HG03039 (cell line): ENCODE results near the gene CHN2.
"Not testable (repeated sequence)": the region's sequence is repeated elsewhere in the genome, so short reads cannot be mapped to it uniquely, and the experiment has no call there.

ENCODE experiments used
- ATAC-seq: cut with Tn5 transposase; IDR thresholded peaks from one replicate; pipeline ENCODE4 v1.9.1; 2021; ENCODE audit warnings: mild to moderate bottlenecking, moderate library complexity; ENCODE audit not compliant: unreplicated experiment

The CHN2 gene

DNA sequence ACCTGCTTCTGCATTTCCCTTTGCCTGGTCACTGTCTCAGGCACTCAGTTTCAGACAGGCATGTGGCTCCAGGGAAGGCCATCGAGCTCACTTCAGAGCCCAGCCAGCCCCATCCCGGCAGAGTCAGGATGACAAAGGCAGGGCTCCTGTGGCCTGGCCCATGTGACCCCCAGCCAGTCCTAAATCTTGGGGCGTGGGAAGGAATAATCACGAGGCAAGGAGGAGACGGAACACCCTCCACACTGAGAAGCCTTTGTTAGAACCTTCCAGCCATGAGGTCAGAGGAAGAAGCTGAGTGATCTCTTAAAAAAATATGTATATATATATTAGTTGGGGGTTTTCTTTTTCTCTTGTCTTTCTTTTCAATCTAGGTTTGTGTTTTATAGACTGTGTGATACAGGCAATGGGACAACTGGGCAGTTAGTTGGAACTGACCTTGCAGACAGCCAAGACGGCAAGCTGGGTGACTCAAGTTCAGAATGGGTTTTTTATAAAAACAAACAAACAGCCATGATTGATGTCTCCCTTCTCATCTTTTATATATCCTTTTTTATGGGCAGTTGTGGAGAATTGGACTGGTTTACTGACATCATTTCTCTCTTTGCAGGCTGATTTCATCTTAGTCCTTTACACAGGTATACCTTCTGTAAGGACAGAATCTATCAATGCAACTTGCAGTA is 60.8 kb downstream of the CHN2 start:
- ATAC-seq = no peak

GRCh38 chr7:29255906-29256692 is 61.5 kb downstream of the CHN2 start:
- no peak for ATAC-seq

GRCh38 chr7:29256693-29257002 is 62.1 kb downstream of the CHN2 start:
- no peak for ATAC-seq

DNA sequence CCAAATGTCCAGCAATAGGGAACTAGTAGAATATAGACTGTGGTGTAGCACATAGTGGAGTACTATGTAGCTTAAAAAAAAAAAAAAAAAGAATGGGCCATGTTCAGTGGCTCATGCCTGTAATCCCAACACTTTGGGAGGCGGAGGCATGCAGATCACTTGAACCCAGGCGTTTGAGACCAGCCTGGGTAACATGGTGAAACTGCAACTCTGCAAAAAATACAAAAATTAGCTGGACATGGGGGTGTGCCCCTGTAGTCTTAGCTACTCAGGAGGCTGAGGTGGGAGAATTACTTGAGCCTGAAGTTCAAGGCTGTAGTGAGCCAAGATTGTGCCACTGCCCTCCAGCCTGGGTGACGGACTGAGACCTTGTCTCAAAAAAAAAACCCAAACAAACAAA is 64.4 kb downstream of the CHN2 start:
- ATAC-seq = no peak

DNA sequence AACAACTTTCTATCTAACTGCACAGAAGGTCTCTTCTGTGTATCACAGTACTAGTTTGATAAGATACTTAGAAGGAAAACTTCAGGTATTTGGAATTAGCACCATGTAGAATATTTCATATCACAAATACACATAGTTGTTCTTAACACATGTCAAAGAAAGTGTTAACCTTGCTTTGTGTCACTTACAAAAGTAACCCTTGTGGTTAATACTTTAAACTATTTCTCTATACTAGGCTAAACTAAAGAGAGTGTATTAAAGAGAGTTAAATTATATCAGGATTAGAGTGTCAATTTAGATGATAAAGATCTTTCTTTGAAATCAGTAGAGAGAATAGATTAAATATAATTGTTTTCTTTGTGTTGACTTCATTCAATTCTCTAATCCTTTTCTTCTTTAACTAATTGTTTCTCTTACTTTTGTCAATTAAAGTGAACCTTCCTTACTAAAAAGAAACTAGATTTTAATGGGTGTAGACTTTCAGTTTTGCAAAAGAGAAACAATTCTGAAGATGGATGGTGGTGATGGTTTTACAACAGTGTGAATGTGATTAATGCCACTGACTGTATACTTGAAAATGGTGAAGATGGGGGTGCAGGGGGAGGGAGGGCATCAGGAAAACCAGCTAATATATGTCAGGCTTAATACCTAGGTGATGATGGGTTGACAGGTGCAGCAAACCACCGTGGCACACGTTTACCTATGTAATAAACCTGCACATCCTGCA is 67.8 kb downstream of the CHN2 start:
- ATAC-seq = no peak

DNA sequence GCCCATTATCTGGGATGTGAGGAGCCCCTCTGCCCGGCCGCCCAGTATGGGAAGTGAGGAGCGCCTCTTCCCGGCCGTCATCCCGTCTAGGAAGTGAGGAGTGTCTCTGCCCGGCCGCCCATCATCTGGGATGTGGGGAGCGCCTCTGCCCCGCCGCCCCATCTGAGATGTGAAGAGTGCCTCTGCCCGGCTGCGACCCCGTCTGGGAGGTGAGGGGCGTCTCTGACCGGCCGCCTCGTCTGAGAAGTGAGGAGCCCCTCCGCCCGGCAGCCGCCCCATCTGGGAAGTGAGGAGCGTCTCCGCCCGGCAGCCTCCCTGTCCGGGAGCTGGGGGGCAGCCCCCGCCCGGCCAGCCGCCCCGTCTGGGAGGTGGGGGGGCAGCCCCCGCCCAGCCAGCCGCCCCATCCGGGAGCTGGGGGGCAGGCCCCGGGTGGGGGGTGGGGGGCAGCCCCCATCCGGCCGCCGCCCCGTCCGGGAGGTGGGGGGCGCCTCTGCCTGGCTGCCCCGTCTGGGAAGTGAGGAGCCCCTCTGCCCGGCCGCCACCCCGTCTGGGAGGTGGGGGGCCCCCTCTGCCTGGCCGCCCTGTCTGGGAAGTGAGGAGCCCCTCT is 69.1 kb downstream of the CHN2 start:
- not testable (repeated sequence) for ATAC-seq

DNA sequence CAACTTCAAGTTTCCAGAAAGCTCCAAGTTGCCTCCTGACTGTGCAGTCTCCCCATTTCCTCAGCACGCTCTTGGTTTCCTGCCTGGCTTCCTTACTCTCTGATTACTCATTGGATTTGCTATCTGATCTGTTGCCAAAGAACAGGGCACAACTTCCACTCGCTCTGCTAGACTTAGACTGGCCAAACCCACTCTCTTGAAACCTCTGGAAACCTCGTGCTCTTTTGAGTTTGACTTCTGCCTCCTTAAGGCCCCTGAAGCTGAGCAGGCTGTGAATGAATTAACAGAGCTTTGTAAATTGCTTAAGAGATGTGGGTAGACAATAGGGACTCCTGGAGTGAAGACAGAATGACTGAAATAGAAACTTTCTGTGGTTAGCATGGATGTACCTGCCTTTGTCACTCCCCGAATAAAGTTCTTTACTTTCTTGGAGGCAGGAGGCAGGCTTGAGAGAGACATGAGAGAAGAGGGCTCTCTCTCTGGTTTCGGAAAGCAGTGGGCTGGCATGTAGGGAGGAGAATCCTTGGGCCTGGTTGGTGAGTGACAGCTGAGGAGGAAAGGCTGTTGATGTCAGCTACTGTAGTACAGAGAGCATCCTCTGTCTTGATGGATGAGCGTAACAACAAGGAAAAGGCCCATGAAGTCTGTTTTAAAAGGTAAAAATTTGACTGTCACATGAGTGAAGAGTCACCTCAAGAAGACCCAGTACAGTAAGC is 70.8 kb downstream of the CHN2 start:
- ATAC-seq = no peak

DNA sequence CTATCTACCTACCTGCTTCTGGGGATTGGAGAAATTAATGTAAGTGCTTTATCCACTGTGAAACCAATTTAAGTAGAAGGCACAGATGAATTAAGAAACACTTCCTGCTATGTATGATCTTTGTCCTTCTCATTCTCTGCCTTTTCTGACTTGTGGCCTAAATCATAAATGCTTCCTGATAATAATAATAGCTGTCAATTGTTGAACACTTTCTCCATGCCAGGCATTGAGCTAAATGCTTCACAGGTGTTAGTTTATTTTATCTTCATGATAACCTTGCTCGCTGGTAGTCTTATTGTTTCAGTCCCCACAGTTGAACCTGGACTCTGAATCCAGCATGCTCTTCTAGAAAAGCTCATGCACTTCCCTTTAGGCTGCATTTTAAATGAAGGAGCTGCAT is 75.4 kb downstream of the CHN2 start:
- ATAC-seq = no peak

DNA sequence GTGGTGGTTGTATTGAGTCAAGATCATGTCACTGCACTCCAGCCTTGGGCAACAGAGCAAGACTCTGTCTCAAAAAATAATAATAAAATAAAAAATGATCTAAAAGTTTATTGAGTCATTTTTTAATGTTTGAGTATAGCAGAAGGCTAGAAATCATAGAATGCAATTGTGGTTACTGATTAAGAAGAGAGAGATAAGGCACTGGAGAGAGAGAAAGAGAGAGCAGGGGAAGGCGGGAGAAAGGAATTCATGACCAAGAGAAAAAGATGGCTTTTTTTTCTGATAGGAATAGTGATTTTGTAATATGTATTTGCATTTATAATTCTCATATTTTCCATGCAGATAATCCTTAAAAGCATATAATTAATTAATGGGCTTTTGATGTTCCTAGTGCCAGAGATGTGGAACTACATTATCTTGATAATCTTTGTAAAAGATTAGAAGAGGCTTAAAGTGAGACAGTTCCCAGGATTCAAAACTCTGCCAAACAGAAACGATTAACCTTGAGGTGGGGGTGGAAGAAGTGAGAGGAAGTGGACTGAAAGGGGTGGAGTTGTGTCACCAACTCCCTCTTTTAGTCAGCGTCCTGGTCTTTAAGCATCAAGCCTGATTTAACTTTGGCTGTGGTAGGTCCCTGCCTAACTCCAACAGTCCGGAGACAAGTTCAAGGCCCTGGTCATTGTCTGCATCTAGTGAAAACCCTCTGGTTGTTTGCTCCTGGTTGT is 76.2 kb downstream of the CHN2 start:
- no peak for ATAC-seq

DNA sequence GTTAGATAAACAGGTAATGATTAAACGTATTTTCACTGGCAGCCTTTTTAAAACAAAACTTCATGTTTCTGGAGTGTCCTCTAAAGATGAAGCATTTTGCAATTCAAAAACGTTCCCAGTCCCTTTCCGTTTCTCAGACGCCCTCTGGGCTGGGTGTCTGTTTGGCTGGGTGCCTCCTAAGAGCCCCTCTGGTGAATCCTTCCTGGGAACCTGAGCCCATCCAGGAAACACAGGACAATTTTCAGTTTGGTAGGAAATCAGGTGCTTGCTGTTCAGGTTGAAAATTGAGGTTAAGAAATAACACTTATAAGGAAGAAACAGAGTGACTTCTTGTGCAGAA is 76.7 kb downstream of the CHN2 start:
- ATAC-seq = no peak

DNA sequence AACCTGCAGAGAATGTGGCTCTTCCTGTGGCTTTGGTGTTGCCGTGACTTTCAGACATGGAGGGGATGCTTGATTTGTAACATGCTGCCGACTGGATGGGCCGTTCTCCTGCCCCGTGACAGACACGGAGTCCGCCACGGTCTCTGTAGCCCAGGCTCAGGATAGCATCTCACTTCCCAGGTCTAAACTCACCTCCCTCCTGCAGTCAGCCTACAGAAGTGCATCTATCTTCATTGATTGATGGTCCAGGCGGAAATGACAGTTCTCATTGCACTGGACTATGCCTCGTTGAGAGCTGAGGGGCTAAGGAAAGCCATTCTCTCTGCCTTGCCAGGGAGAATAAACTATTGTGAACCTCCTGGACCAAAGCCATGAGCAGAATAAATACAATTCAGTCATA is 77.5 kb downstream of the CHN2 start:
- ATAC-seq = no peak

DNA sequence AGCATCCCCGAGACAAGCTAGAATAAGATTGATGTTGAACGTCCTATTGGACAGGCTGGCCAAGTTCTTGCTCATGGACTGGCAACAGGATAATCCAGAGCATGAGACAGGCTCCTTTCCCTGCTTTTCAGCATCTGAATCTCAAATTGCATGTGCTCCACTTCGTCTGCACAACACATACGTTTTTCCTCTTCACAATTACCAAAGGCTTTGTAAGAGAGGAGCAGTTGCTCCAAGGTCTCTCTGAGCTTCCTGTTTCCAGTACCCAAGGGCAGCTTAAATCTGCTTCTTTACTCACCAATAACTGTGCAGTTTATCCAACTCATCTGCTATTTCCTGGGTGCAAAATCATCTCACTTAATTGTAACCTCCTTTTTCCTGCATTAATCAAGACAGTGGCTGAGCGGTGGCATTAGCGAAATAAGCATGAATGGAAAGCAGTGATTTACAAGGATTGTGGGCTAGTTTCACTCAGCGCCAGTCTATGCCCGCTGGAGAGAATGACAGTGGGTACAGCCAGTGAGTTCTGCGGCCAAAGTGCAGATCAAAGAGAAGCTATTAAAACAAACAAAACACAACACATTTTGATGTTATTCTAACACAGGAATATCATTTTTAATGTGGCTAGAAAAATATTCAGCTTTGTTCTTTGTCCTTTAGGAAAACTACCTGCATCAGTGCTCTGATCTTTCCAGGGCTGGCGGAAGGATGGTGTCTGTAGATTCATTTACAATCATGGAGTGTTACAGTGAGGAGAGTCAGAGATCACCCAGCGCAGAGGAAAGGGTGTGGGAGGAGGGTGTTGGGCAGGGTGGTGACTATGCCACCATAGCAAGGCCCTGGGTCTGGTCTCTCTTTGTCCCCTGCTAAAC is 79.8 kb downstream of the CHN2 start:
- no peak for ATAC-seq

DNA sequence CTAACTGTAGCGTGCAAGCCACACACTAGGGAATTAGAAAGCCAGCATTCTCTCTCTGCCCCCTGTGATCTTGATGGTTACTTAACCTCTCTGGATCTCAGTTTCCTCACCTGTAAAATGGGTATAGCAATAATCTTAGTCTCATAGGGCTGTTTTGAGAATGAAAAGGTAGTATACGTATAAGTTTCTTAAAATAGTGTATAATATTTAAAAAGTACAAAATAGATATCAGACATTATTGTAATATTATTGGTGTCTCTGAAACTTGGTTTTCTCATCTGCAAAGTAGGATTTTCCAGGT is 80.4 kb downstream of the CHN2 start:
- ATAC-seq = no peak

DNA sequence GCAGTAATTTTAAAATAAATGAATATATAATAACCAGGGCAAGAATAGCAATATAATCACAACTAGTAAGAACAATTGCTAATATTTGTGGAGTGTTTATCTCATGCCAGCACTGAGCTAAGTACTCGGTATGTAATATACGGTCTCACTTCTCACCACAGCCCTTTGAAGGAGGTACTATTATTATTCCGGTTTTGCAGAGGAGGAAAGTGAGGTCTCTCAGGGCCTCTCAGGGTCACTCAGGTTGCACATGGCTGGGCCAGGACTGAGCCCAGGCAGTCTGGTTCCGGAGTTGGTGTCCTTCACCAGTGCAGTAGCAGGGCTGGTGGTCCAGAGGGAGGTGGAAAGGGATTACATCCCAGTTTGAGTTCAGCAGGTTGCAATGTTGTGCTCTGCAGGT is 80.9 kb downstream of the CHN2 start:
- no peak for ATAC-seq

GRCh38 chr7:29276199-29276598 is 81.6 kb downstream of the CHN2 start:
- no peak for ATAC-seq

GRCh38 chr7:29276806-29277205 is 82.2 kb downstream of the CHN2 start:
- no peak for ATAC-seq

GRCh38 chr7:29277436-29278215 is 83.1 kb downstream of the CHN2 start:
- no peak for ATAC-seq

DNA sequence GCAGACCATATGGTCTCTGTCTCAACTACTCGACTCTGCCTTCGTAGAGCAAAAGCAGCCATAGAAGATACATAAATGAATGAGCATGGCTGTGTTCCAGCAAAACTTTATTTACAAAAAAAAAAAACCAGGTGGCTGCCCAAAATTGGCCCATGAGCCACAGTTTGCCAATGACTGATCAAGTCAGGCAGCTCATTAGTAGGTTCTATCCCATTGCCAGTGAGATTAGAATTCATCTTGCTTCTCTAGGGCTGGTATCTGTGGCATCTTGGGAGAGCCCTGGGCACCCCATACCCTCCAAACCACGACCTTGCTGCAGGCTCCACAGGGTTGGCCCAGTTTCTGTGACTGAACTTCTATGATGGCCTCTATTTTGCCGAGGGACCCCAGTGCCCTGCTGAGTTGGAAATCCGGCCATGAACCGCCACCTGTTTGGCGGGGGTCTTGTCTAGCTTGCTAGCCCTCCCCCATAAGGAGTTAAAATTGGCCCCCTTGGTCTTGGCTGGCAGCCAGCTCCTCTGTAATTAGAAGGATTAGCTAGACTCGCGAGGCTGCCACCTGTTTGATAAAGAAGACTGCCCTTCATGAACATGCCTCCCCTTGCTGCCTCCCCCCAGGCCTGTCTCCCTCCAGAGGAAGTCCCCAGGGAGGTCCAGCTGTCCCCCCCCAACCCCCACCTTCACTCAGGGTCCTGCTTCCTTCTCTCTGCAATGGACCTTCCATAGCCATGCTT is 83.9 kb downstream of the CHN2 start:
- no peak for ATAC-seq
